Panc1 (cell line): ENCODE data around the gene MACROD2. TPM values are rescaled to one million over a fixed set of nuclear protein-coding genes. Genes with fewer than 3 reads are reported as not detected.

ENCODE experiments used
- ATAC-seq: fragments of 200-7000 bp; cut with Tn5 transposase; 2 replicates; pipeline ENCODE4 v1.9.1; 2020; ENCODE audit warnings: mild to moderate bottlenecking, moderate library complexity
- BruUV-seq: library from RNA; stranded (reverse); fragments of 400-500 nt; replicated peaks from 2 replicates; lab custom pipeline; 2021; lab: Mats Ljungman, UMichigan
- CTCF ChIA-PET: fragments of 300-600 bp; sonication (Branson Sonifier 250); formaldehyde crosslinking; loops from one replicate; lab custom pipeline; 2022; ENCODE audit warnings: antibody characterized with exemption; lab: Charles Lee
- POLR2A ChIA-PET: fragments of 300-600 bp; sonication (Branson Sonifier 250); formaldehyde crosslinking; loops from one replicate; lab custom pipeline; 2022; ENCODE audit warnings: antibody characterized with exemption; lab: Charles Lee
- DNase-seq: peaks from one replicate; pipeline ENCODE4 v3.0.0-alpha.2; 2010; ENCODE audit warnings: low read depth, low spot score
- H3K27ac ChIP-seq: 2 replicates; pipeline ENCODE4 v1.5.1; 2011; ENCODE audit warnings: mild to moderate bottlenecking, low read length, inconsistent platforms
- H3K27me3 ChIP-seq: fragments of 200-500 bp; sonication (Bioruptor generic); 2 replicates; pipeline ENCODE4 v1.6.0; 2014; ENCODE audit warnings: low read length, inconsistent platforms; ENCODE audit not compliant: control insufficient read depth, insufficient read depth
- H3K36me3 ChIP-seq: fragments of 200-500 bp; sonication (Bioruptor generic); 2 replicates; pipeline ENCODE4 v1.5.1; 2014; ENCODE audit warnings: inconsistent platforms, mild to moderate bottlenecking, low read length, moderate library complexity; ENCODE audit not compliant: control insufficient read depth, insufficient read depth
- H3K4me1 ChIP-seq: 2 replicates; pipeline ENCODE4 v1.5.1; 2011; ENCODE audit warnings: inconsistent platforms, mild to moderate bottlenecking, low read length, moderate library complexity; ENCODE audit not compliant: control insufficient read depth, insufficient read depth
- H3K4me3 ChIP-seq, 2 experiments: 2 replicates each; pipeline ENCODE4 v1.5.1; 2011 to 2012; ENCODE audit warnings: low read depth in 2 of 2, low read length in 2 of 2, mild to moderate bottlenecking in 2 of 2, inconsistent platforms in 1 of 2, moderate library complexity in 1 of 2
- H3K9me3 ChIP-seq: fragments of 200-500 bp; sonication (Bioruptor generic); 2 replicates; pipeline ENCODE4 v1.5.1; 2014; ENCODE audit warnings: low read depth, mild to moderate bottlenecking, inconsistent platforms, low read length, moderate library complexity; ENCODE audit not compliant: control insufficient read depth, insufficient read depth
- POLR2AphosphoS5 ChIP-seq: IDR thresholded peaks from 2 replicates; pipeline ENCODE4 v1.6.1; 2012; ENCODE audit warnings: mild to moderate bottlenecking, low read depth, low read length, moderate library complexity
- REST ChIP-seq, 2 experiments: IDR thresholded peaks; 2 replicates each; pipeline ENCODE4 v1.6.1; 2011 to 2012; ENCODE audit warnings: low read depth in 2 of 2, control low read depth in 1 of 2, low read length in 1 of 2, mild to moderate bottlenecking in 1 of 2, moderate library complexity in 1 of 2; ENCODE audit not compliant: insufficient read depth in 1 of 2
- SIN3A ChIP-seq: IDR thresholded peaks from 2 replicates; pipeline ENCODE4 v1.6.1; 2012; ENCODE audit warnings: low read depth, mild to moderate bottlenecking, low read length, moderate library complexity, borderline replicate concordance; ENCODE audit not compliant: insufficient read depth
- TCF7L2 ChIP-seq: IDR thresholded peaks from 2 replicates; pipeline ENCODE4 v1.6.1; 2011; ENCODE audit warnings: mild to moderate bottlenecking, low read depth, low read length, inconsistent platforms
- in situ Hi-C: cut with HindIII; loops from 2 replicates; pipeline ENCODE4 v1.10.0; 2016; ENCODE audit warnings: low sequenced_read_pairs, low pct_unique_long_range_greater_than_20kb
- intact Hi-C: fragments of 100-400 bp; cut with micrococcal nuclease; formaldehyde crosslinking; loops from one replicate; pipeline ENCODE4 v1.10.0; 2022; ENCODE audit not compliant: unreplicated experiment
- total RNA-seq: library from RNA; stranded (reverse); gene quantifications from one replicate; pipeline ENCODE4 v1.2.1, GENCODE V29; 2021; ENCODE audit not compliant: unreplicated experiment
- TF ChIP-seq, protein P1 (sequence below): fragments of 450-650 bp; IDR thresholded peaks from 2 replicates; pipeline ENCODE4 v1.5.1; 2017; ENCODE audit warnings: mild to moderate bottlenecking

MACROD2 gene
- total RNA-seq, 1 experiment from 2014 or later, result 1.2 TPM

- DNase-seq, result no peak
- ATAC-seq, result no peak
- no TSS peak for BruUV-seq
- intact Hi-C loops (no loop called here), in situ Hi-C loops (no loop called here)
- Histone ChIP-seq H3K4me1 (no peaks in the 10 kb centered on the region), H3K27ac (no peak overlapping the region), H3K27me3 (no peaks in the 10 kb centered on the region), H3K9me3 (no peaks in the 10 kb centered on the region), H3K36me3 (no peaks in the 10 kb centered on the region), H3K4me3 (no peak overlapping the region)
- TF ChIP-seq, protein P1, sequence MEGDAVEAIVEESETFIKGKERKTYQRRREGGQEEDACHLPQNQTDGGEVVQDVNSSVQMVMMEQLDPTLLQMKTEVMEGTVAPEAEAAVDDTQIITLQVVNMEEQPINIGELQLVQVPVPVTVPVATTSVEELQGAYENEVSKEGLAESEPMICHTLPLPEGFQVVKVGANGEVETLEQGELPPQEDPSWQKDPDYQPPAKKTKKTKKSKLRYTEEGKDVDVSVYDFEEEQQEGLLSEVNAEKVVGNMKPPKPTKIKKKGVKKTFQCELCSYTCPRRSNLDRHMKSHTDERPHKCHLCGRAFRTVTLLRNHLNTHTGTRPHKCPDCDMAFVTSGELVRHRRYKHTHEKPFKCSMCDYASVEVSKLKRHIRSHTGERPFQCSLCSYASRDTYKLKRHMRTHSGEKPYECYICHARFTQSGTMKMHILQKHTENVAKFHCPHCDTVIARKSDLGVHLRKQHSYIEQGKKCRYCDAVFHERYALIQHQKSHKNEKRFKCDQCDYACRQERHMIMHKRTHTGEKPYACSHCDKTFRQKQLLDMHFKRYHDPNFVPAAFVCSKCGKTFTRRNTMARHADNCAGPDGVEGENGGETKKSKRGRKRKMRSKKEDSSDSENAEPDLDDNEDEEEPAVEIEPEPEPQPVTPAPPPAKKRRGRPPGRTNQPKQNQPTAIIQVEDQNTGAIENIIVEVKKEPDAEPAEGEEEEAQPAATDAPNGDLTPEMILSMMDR, result no peak
- TF ChIP-seq REST (IDR thresholded peaks at IDR 0.05; ENCODE audit: insufficient read depth in 1 of 2, low read depth in 2 of 2, low read length in 1 of 2) (no peak), SIN3A (no peak), TCF7L2 (no peak), POLR2AphosphoS5 (no peak)
- POLR2A ChIA-PET, result no interaction called here
- CTCF ChIA-PET, result no interaction called here
Measured at GRCh38 chr20:16028923-16029322, 2033.6 kb downstream of the MACROD2 start.

DNA sequence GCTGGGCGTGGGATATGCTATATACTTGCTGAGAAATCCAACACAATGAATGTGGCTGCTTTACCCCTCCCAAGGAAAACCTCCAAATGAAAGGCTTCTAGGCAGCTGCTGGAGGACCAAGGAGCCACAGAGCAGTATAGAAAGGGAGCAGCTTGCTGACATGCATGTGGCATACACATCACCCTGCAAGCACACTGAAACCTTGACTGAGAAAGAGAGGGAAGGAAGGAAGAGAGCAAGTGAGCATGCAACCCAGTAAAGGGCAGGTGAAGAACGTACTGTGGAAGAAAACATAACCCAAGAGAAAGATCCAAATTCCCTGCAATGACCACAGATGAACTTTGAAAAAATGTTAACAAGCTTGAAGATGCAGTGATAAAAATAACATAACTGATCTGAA, 2034.9 kb downstream of the MACROD2 start:
- no TSS peak for BruUV-seq
- H3K27ac ChIP-seq, result no peak overlapping the region
- no peaks in the 10 kb centered on the region for H3K27me3 ChIP-seq
- no peaks in the 10 kb centered on the region for H3K9me3 ChIP-seq
- intact Hi-C loops (no loop called here), in situ Hi-C loops (no loop called here)
- ChIA-PET POLR2A (no interaction called here), CTCF (no interaction called here)
- ATAC-seq, result no peak
- H3K36me3 ChIP-seq, result no peaks in the 10 kb centered on the region
- DNase-seq, result no peak
- no peaks in the 10 kb centered on the region for H3K4me1 ChIP-seq
- no peak overlapping the region for H3K4me3 ChIP-seq
- TF ChIP-seq REST (IDR thresholded peaks at IDR 0.05; ENCODE audit: insufficient read depth in 1 of 2, low read depth in 2 of 2, low read length in 1 of 2), result no peak
- no peak for TF ChIP-seq TCF7L2
- no peak for TF ChIP-seq POLR2AphosphoS5
- TF ChIP-seq, protein P1, result no peak
- TF ChIP-seq SIN3A, result no peak
